OCI-LY1 (cell line): ENCODE data around the gene EML5.
A peak's percentile ranks its signal among the peaks of the same experiment; 100 is the strongest.

ENCODE experiments used
- H2AFZ ChIP-seq: fragments of 200-600 bp; sonication (generic), shearing (Covaris generic); 2 replicates; pipeline ENCODE4 v1.6.0; 2014; ENCODE audit warnings: antibody characterized with exemption, mild to moderate bottlenecking, low read length
- H3F3A ChIP-seq: fragments of 200-600 bp; sonication (generic), shearing (Covaris generic); 2 replicates; pipeline ENCODE4 v1.6.0; 2014; ENCODE audit warnings: mild to moderate bottlenecking, antibody characterized with exemption, low read length, moderate library complexity; ENCODE audit not compliant: insufficient read depth
- H3K27ac ChIP-seq: fragments of 200-600 bp; sonication (generic); 2 replicates; pipeline ENCODE4 v1.5.1; 2014; ENCODE audit warnings: low read length, mixed run types, mild to moderate bottlenecking, low read depth; ENCODE audit not compliant: poor library complexity, severe bottlenecking
- H3K27me3 ChIP-seq: fragments of 200-600 bp; sonication (generic); 2 replicates; pipeline ENCODE4 v1.6.0; 2014; ENCODE audit warnings: antibody characterized with exemption, mild to moderate bottlenecking, low read length, moderate library complexity; ENCODE audit not compliant: insufficient read depth
- H3K36me3 ChIP-seq: fragments of 200-600 bp; sonication (generic); 2 replicates; pipeline ENCODE4 v1.6.1; 2014; ENCODE audit warnings: mild to moderate bottlenecking, antibody characterized with exemption, low read length, moderate library complexity, mixed read lengths; ENCODE audit not compliant: insufficient read depth
- H3K4me1 ChIP-seq: fragments of 200-600 bp; sonication (generic); 2 replicates; pipeline ENCODE4 v1.5.1; 2014; ENCODE audit warnings: mild to moderate bottlenecking, low read length, moderate library complexity; ENCODE audit not compliant: insufficient read depth, severe bottlenecking
- H3K4me2 ChIP-seq: fragments of 200-600 bp; sonication (generic), shearing (Covaris generic); 2 replicates; pipeline ENCODE4 v1.6.1; 2014; ENCODE audit warnings: low read length
- H3K4me3 ChIP-seq: fragments of 200-600 bp; sonication (generic); 2 replicates; pipeline ENCODE4 v1.5.1; 2014; ENCODE audit warnings: low read length, low read depth, mild to moderate bottlenecking, mixed read lengths; ENCODE audit not compliant: poor library complexity, severe bottlenecking
- H3K79me2 ChIP-seq: fragments of 200-600 bp; shearing (Covaris generic); 2 replicates; pipeline ENCODE4 v1.6.1; 2016; ENCODE audit warnings: mixed run types, low read length, mixed read lengths; ENCODE audit not compliant: insufficient read depth
- H3K9ac ChIP-seq: fragments of 200-600 bp; sonication (generic), shearing (Covaris generic); 2 replicates; pipeline ENCODE4 v1.6.1; 2014; ENCODE audit warnings: mild to moderate bottlenecking, low read length, mixed read lengths
- H3K9me2 ChIP-seq: fragments of 200-600 bp; sonication (generic), shearing (Covaris generic); 2 replicates; pipeline ENCODE4 v1.6.1; 2014; ENCODE audit warnings: low read depth, mild to moderate bottlenecking, low read length, mixed read lengths
- H3K9me3 ChIP-seq: fragments of 200-600 bp; shearing (Covaris generic); 2 replicates; pipeline ENCODE4 v1.6.1; 2014; ENCODE audit warnings: low read length, mixed read lengths
- H4K20me1 ChIP-seq: fragments of 200-600 bp; sonication (generic), shearing (Covaris generic); 2 replicates; pipeline ENCODE4 v1.6.0; 2016; ENCODE audit warnings: mild to moderate bottlenecking, low read length; ENCODE audit not compliant: insufficient read depth
- CTCF ChIP-seq: fragments of 200-600 bp; sonication (generic), shearing (Covaris generic); IDR thresholded peaks from 2 replicates; pipeline ENCODE4 v1.5.1; 2017; ENCODE audit warnings: mild to moderate bottlenecking, antibody characterized with exemption, low read length, moderate library complexity, mixed read lengths
- EZH2 ChIP-seq: fragments of 200-600 bp; sonication (generic), shearing (Covaris generic); IDR thresholded peaks from 2 replicates; pipeline ENCODE4 v1.8.0; 2017; ENCODE audit warnings: borderline replicate concordance, mixed run types, mild to moderate bottlenecking, antibody characterized with exemption, low read length, moderate library complexity, mixed read lengths

The EML5 gene

GRCh38 chr14:88825078-88825458 is 32.3 kb upstream of the EML5 start:
- Histone ChIP-seq H3K9me2 (no peaks in the 10 kb centered on the region), H4K20me1 (no peaks in the 10 kb centered on the region), H3K4me2 (peak overlapping the region; percentile 87), H3F3A (no peaks in the 10 kb centered on the region), H3K9me3 (no peaks in the 10 kb centered on the region), H3K9ac (peak overlapping the region; percentile 65), H3K36me3 (no peaks in the 10 kb centered on the region), H3K27ac (no peak overlapping the region), H3K27me3 (no peaks in the 10 kb centered on the region), H3K4me3 (peak overlapping the region; percentile 69), H2AFZ (0 out of 2 replicates have a peak overlapping the region, but pooled peaks have one; percentile 8), H3K79me2 (no peaks in the 10 kb centered on the region), H3K4me1 (peaks cover 10% of the 10 kb centered on the region)
- no peak for TF ChIP-seq CTCF

- TF ChIP-seq CTCF (no peak), EZH2 (no peak)
- Histone ChIP-seq H3K36me3 (no peaks in the 10 kb centered on the region), H3K9me3 (no peaks in the 10 kb centered on the region), H2AFZ (peak within 1 kb of the TSS; percentile 96; the same call in 1 of the 2 replicates), H3F3A (no peaks in the 10 kb centered on the region), H3K9ac (peak within 1 kb of the TSS; percentile 65), H3K27ac (no peak within 1 kb of the TSS), H3K79me2 (no peaks in the 10 kb centered on the region), H3K27me3 (no peaks in the 10 kb centered on the region), H4K20me1 (no peaks in the 10 kb centered on the region), H3K4me3 (peak within 1 kb of the TSS; percentile 69), H3K4me1 (peaks cover 10% of the 10 kb centered on the region), H3K9me2 (no peaks in the 10 kb centered on the region), H3K4me2 (peak within 1 kb of the TSS; percentile 87)
These were observed 31.7 kb upstream of the EML5 start, which contains the start of gene TTC8 for GRCh38 chr14:88824314-88825077. TSS of gene TTC8 (plus strand) at chr14:88824651. CDS start at chr14:88824708, 57 bp downstream.

GRCh38 chr14:88823968-88824313 is 31.2 kb upstream of the EML5 start:
- no peaks in the 10 kb centered on the region for H4K20me1 ChIP-seq
- H3K4me3 ChIP-seq, result peak overlapping the region; percentile 69
- no peaks in the 10 kb centered on the region for H3F3A ChIP-seq
- H2AFZ ChIP-seq, result peak overlapping the region; percentile 96; the same call in 1 of the 2 replicates
- no peaks in the 10 kb centered on the region for H3K27me3 ChIP-seq
- TF ChIP-seq CTCF (no peak), EZH2 (no peak)
- H3K4me2 ChIP-seq, result peak overlapping the region; percentile 87
- H3K36me3 ChIP-seq, result no peaks in the 10 kb centered on the region
- no peak overlapping the region for H3K27ac ChIP-seq
- no peaks in the 10 kb centered on the region for H3K9me3 ChIP-seq
- H3K9me2 ChIP-seq, result no peaks in the 10 kb centered on the region
- no peaks in the 10 kb centered on the region for H3K79me2 ChIP-seq
- peak overlapping the region; percentile 65; the same call in 1 of the 2 replicates for H3K9ac ChIP-seq
- H3K4me1 ChIP-seq, result peaks cover 10% of the 10 kb centered on the region
